HG03571 (cell line): ENCODE results near the gene ZNF618.

ENCODE experiments used
- ATAC-seq: cut with Tn5 transposase; IDR thresholded peaks from one replicate; pipeline ENCODE4 v1.9.1; 2021; ENCODE audit not compliant: unreplicated experiment

ZNF618 gene

GRCh38 chr9:114093761-114094505, 217.8 kb downstream of the ZNF618 start:
- no peak for ATAC-seq

DNA sequence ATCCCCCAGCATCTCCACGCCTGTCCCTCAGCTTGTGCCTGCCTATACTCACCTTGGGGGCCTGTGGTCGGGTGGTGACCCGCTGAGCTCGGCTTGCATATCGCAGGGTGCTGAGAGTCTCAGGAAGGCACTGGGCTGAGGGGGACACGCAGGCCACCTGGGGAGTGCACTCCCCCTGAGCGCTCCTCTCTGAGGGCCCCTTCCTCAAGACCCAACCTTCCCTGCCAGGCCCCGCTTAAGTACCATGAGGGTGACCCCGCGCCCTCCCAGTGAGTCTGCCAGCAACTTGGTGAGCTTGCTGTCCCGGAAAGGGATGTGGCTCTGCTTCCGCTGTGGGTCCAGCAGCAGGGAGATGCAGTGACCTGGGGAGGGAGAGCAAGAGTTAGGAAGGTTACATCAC, 218.9 kb downstream of the ZNF618 start:
- ATAC-seq: no peak

DNA sequence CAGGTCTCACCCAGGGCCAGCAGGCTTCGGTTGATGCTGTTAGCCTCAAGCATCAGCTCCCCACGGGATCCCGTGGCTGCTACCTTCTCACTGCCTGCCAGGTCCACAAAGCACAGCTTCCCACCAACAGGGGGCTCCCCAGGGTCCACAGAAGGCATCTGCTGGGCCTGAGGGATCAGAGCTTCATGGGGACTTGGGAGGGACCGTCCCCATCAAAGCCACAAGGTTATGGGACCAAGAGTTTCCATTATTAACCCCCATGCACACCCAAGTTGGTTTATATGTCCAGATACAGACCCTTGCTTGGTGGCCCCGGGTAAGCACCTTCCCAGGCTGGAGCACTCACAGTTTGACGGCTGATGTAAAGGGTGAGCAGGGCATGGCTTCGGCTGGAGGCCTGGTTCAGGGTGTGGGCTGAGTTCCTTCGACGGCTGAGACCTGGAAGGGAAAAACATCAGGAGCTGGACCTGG, 220.0 kb downstream of the ZNF618 start:
- ATAC-seq: no peak

GRCh38 chr9:114096866-114097612, 220.9 kb downstream of the ZNF618 start:
- ATAC-seq: no peak

DNA sequence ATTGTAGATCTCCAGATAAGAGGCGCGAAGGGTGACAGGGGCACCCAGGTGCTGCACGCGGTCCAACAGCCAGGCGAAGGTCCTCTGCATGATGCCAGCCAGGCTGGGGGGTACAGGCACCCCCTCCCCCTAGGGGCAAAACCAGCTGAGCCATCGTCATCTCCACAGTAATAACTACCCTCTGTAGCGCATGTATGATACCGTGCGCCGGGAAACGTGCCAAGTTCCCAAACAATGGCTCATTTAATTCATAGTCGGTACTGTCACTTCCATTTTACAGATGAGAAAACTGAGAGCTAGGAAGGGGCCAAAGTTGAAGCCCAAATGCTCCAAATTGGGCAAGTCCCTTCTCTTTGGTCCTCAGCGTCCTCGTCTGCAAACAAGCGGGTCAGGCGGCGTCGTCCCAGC, 221.5 kb downstream of the ZNF618 start:
- no peak for ATAC-seq

- ATAC-seq: no peak
These were observed 222.2 kb downstream of the ZNF618 start for GRCh38 chr9:114098021-114098935.

DNA sequence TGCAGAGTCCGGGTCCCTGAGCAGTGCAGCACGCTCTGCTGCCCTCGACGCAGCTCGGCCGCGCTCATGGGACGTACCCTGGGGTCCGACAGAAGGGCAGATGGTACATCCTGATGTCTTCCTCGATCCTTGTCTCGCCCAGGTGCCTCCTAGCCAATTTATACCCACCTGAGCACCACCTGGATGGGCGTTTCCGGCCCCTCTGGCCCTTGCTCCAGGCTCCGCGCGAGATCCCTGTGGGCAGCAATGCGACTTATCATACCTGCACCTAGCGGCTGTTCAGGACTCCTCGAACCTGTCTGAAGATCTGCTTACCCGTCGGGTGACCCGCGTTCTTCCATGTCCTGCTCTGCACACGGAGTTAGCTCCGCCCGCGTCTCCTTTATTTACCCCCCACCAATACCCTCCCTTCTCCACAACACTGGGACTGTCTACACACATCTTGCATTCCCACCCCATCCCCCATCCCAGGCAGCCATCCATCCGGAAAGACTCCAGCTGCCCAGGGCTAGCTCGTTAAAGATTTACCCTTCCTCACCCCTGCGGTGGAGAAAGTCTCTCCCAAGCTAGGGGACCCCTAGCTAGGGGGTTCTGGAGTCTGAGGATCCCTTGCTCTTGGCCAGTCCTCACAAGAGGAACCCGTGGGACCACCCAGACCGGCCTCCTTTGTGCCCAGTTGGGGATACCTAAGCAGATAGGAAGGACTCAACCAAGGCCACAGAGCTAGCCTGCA, 223.0 kb downstream of the ZNF618 start, which contains the start of gene KIF12:
Gene KIF12 (minus strand): TSS at position 357 of the 733 bp plus-strand sequence. CDS start 16 bp downstream, at position 341.
- no peak for ATAC-seq

DNA sequence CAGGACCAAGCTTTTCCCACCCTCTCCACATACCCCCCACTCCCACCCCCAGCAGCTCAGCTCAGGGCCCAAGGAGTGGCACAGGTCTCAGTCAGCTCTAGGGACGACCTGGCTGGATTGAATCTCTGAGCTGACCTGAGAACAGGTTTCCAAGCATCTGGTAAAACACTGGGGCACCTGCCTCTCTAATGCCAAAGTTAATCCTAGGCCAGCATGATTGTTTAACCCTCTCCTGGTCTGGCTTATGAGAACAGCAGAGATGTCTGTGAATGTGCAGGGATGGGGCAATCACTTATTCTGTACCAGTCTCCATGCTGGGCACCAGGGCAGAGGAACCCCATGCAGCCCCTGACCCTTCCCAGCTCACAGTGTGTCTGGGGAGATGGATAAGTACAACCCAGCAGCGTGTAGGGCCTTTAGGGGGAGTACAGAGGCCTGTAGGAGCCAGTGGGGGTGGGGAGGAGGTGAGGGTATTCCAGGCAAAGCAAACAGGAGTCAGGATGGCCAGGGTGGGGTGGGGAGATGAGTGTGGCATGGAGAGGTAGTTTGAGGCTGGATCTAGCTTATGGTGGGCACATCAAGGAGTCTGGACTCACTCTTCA, 223.7 kb downstream of the ZNF618 start:
- ATAC-seq: no peak

DNA sequence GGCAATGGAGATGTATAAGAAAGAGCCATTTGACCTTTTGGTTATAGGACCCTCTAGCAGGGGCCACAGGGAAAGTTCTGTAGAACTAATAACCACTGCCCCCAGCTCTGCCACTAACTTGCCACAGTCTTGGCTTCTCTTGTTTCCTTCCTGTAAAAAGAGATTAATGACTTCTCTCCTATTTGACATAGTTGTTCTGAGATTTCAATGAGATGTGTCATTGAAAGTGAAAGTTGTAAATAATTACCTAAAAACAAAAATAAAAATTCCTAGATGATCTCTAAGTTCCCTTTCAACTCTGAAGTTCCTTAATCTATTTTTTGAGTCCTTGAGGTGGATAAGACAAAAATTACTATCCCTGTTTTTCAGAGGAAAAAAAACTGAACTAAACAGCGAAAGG, 224.4 kb downstream of the ZNF618 start:
- no peak for ATAC-seq

GRCh38 chr9:114102484-114102883, 226.4 kb downstream of the ZNF618 start:
- no peak for ATAC-seq

DNA sequence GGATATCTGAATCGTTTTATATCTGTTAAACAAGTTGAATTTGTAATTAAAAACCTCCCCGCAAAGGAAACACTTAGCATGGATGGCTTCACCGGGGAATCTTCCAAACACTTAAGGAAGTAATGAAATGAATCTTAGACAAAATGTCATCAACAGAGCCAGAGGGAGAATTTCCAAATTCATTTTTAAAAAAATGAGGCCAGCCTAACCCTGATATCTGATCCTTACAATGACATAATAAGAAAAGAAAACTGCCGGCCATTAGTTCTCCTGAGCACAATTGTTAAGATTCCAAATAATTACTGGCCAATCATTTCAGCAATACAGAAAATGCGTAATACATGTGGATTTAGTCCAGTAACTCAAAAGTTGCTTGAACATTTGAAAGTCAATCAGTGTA, 229.1 kb downstream of the ZNF618 start:
- no peak for ATAC-seq
